Activated CD8-positive, alpha-beta memory T cell treated with anti-CD3 and anti-CD28 coated beads, Interleukin-2, amount 50 U/mL, for 4 hours (primary cell): ENCODE results near the gene NUAK1.
"Not testable (repeated sequence)": the region's sequence is repeated elsewhere in the genome, so short reads cannot be mapped to it uniquely, and the experiment has no call there.

Experiments used
- DNase-seq: peaks from one replicate; pipeline ENCODE4 v3.0.0-alpha.2; 2020

Gene NUAK1

GRCh38 chr12:106027911-106028310 lies 110.8 kb downstream of the NUAK1 start:
- no peak for DNase-seq

GRCh38 chr12:106027286-106027685 lies 111.5 kb downstream of the NUAK1 start:
- no peak for DNase-seq

GRCh38 chr12:106025129-106025528 lies 113.6 kb downstream of the NUAK1 start:
- no peak for DNase-seq

- no peak for DNase-seq
These were observed 115.7 kb downstream of the NUAK1 start for GRCh38 chr12:106023039-106023438.

- no peak for DNase-seq
These were observed 116.2 kb downstream of the NUAK1 start for GRCh38 chr12:106022568-106023012.

- no peak for DNase-seq
These were observed 117.2 kb downstream of the NUAK1 start for GRCh38 chr12:106021516-106021915.

GRCh38 chr12:106020736-106021135 lies 118.0 kb downstream of the NUAK1 start:
- no peak for DNase-seq

GRCh38 chr12:106019144-106019543 lies 119.6 kb downstream of the NUAK1 start:
- DNase-seq = no peak

GRCh38 chr12:106018286-106018685 lies 120.5 kb downstream of the NUAK1 start:
- DNase-seq = no peak

GRCh38 chr12:106016601-106017278 lies 122.0 kb downstream of the NUAK1 start:
- DNase-seq = not testable (repeated sequence)

- DNase-seq = no peak
These were observed 123.1 kb downstream of the NUAK1 start for GRCh38 chr12:106015646-106016045.

GRCh38 chr12:106013941-106014340 lies 124.8 kb downstream of the NUAK1 start:
- no peak for DNase-seq
